Stimulated activated CD4-positive, alpha-beta T cell treated with anti-CD3 and anti-CD28 coated beads, Interleukin-4, amount 100 ng/mL, for 24 hours (primary cell): Measurements from ENCODE around the gene TREM1.

Experiments used
- DNase-seq: peaks from one replicate; pipeline ENCODE4 v3.0.0-alpha.2; 2020

TREM1 gene

GRCh38 chr6:41294214-41294872 is 7.9 kb upstream of the TREM1 start:
- DNase-seq: no peak

GRCh38 chr6:41291717-41292116 is 5.2 kb upstream of the TREM1 start:
- no peak for DNase-seq

GRCh38 chr6:41289815-41290214 is 3.3 kb upstream of the TREM1 start:
- no peak for DNase-seq

GRCh38 chr6:41288754-41289129 is 2.3 kb upstream of the TREM1 start:
- no peak for DNase-seq

- no peak for DNase-seq
Observed at GRCh38 chr6:41288030-41288753, 1.7 kb upstream of the TREM1 start.

- no peak for DNase-seq
Observed at GRCh38 chr6:41284726-41285125, 1.8 kb downstream of the TREM1 start.

GRCh38 chr6:41283600-41283999 is 2.9 kb downstream of the TREM1 start:
- DNase-seq: no peak

- no peak for DNase-seq
Observed at GRCh38 chr6:41280381-41281057, 6.0 kb downstream of the TREM1 start.

GRCh38 chr6:41278699-41279405 is 7.6 kb downstream of the TREM1 start:
- peak; percentile 68 for DNase-seq

- DNase-seq: no peak
Observed at GRCh38 chr6:41277605-41278004, 8.9 kb downstream of the TREM1 start.

- DNase-seq: no peak
Observed at GRCh38 chr6:41275489-41275888, 11.0 kb downstream of the TREM1 start.

GRCh38 chr6:41274256-41274655 is 12.2 kb downstream of the TREM1 start:
- no peak for DNase-seq

GRCh38 chr6:41273714-41274113 is 12.8 kb downstream of the TREM1 start:
- DNase-seq: no peak

GRCh38 chr6:41272591-41273240 is 13.8 kb downstream of the TREM1 start:
- no peak for DNase-seq

GRCh38 chr6:41271901-41272395 is 14.5 kb downstream of the TREM1 start:
- DNase-seq: no peak

- DNase-seq: no peak
Observed at GRCh38 chr6:41269716-41270115, 16.8 kb downstream of the TREM1 start.

GRCh38 chr6:41269166-41269565 is 17.3 kb downstream of the TREM1 start:
- DNase-seq: no peak

- no peak for DNase-seq
Observed at GRCh38 chr6:41268478-41268877, 18.0 kb downstream of the TREM1 start.

- no peak for DNase-seq
Observed at GRCh38 chr6:41266541-41266940, 19.9 kb downstream of the TREM1 start.

GRCh38 chr6:41263267-41263666 is 23.2 kb downstream of the TREM1 start:
- DNase-seq: no peak

GRCh38 chr6:41262401-41262800 is 24.1 kb downstream of the TREM1 start:
- no peak for DNase-seq

- DNase-seq: no peak
Observed at GRCh38 chr6:41258196-41258493, 28.3 kb downstream of the TREM1 start.
